ENCODE data around the gene REXO4.

- TF ChIP-seq POLR2A (IDR thresholded peaks at IDR 0.05), result no peak
- TF ChIP-seq, protein P1, sequence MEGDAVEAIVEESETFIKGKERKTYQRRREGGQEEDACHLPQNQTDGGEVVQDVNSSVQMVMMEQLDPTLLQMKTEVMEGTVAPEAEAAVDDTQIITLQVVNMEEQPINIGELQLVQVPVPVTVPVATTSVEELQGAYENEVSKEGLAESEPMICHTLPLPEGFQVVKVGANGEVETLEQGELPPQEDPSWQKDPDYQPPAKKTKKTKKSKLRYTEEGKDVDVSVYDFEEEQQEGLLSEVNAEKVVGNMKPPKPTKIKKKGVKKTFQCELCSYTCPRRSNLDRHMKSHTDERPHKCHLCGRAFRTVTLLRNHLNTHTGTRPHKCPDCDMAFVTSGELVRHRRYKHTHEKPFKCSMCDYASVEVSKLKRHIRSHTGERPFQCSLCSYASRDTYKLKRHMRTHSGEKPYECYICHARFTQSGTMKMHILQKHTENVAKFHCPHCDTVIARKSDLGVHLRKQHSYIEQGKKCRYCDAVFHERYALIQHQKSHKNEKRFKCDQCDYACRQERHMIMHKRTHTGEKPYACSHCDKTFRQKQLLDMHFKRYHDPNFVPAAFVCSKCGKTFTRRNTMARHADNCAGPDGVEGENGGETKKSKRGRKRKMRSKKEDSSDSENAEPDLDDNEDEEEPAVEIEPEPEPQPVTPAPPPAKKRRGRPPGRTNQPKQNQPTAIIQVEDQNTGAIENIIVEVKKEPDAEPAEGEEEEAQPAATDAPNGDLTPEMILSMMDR (IDR thresholded peaks at IDR 0.05), result no peak
These were observed 2.6 kb downstream of the REXO4 start for GRCh38 chr9:133415170-133415569.
